Endothelial cell of umbilical vein (primary cell): Measurements from ENCODE around the gene PDCD1LG2. TPM values are rescaled to one million over a fixed set of nuclear protein-coding genes. Genes with fewer than 3 reads are reported as not detected.

Experiments used
- BruUV-seq: library from RNA; stranded (reverse); fragments of 400-500 nt; replicated peaks from 2 replicates; lab custom pipeline; 2021; lab: Mats Ljungman, UMichigan
- CTCF ChIA-PET: fragments of 300-600, 350-600 bp; sonication (Branson Sonifier 250); formaldehyde crosslinking; loops from one replicate; lab custom pipeline; 2021; ENCODE audit warnings: antibody characterized with exemption, inconsistent platforms; lab: Charles Lee
- POLR2A ChIA-PET: fragments of 300-600, 350-600 bp; sonication (Branson Sonifier 250); formaldehyde crosslinking; loops from one replicate; lab custom pipeline; 2021; ENCODE audit warnings: antibody characterized with exemption, inconsistent platforms; lab: Charles Lee
- DNase-seq: peaks from one replicate; pipeline ENCODE4 v3.0.0-alpha.2; 2011; ENCODE audit warnings: low read depth, low spot score
- FAIRE-seq: peaks from 2 replicates; lab custom pipeline; 2011; peaks lifted over from hg19 to GRCh38; lab: Jason Lieb, UNC
- H2AFZ ChIP-seq: 2 replicates; pipeline ENCODE4 v1.6.0; 2012; ENCODE audit warnings: low read depth, low read length, control low read depth, inconsistent platforms
- H3K27ac ChIP-seq: 2 replicates; pipeline ENCODE4 v1.5.1; 2011; ENCODE audit warnings: low read depth, mild to moderate bottlenecking, control low read depth, low read length, moderate library complexity; ENCODE audit not compliant: insufficient read depth
- H3K27me3 ChIP-seq, 2 experiments: 2 replicates each; pipeline versions ENCODE4 v1.6.0 to v1.6.1; 2011; ENCODE audit warnings: low read length in 2 of 2, mixed read lengths in 1 of 2; ENCODE audit not compliant: control insufficient read depth in 2 of 2, insufficient read depth in 2 of 2
- H3K36me3 ChIP-seq, 2 experiments: 2 replicates in 1 of 2; 3 replicates in 1 of 2; pipeline ENCODE4 v1.5.1; 2011; ENCODE audit warnings: low read length in 2 of 2, mild to moderate bottlenecking in 1 of 2, moderate library complexity in 1 of 2; ENCODE audit not compliant: control insufficient read depth in 2 of 2, insufficient read depth in 2 of 2; ENCODE audit errors: extremely low read depth in 1 of 2
- H3K4me1 ChIP-seq: 3 replicates; pipeline ENCODE4 v1.5.1; 2011; ENCODE audit warnings: mild to moderate bottlenecking, low read length; ENCODE audit not compliant: control insufficient read depth, insufficient read depth; ENCODE audit errors: extremely low read depth
- H3K4me2 ChIP-seq: 2 replicates; pipeline ENCODE4 v1.6.1; 2011; ENCODE audit warnings: low read length, control low read depth, mixed read lengths; ENCODE audit not compliant: insufficient read depth
- H3K4me3 ChIP-seq, 3 experiments: fragments of 200-600 bp in 1 of 3; sonication (generic), shearing (Covaris generic) in 1 of 3; replicated peaks in 1 of 3; 2 replicates each; pipeline ENCODE4 v1.5.1; 2011 to 2016; ENCODE audit warnings: control low read depth in 3 of 3, low read length in 3 of 3, mild to moderate bottlenecking in 2 of 3, inconsistent platforms in 1 of 3, low read depth in 1 of 3, moderate library complexity in 1 of 3; ENCODE audit not compliant: insufficient read depth in 1 of 3
- H3K79me2 ChIP-seq: 2 replicates; pipeline ENCODE4 v1.6.0; 2012; ENCODE audit warnings: low read length, inconsistent platforms; ENCODE audit not compliant: control insufficient read depth, insufficient read depth
- H3K9ac ChIP-seq: replicated peaks from 2 replicates; pipeline ENCODE3; 2011; ENCODE audit warnings: low read length, control low read depth; ENCODE audit not compliant: insufficient read depth; ENCODE audit errors: extremely low read depth
- H3K9me1 ChIP-seq: replicated peaks from 3 replicates; pipeline ENCODE4 v1.6.0; 2011; ENCODE audit warnings: mild to moderate bottlenecking, low read length; ENCODE audit not compliant: control insufficient read depth, insufficient read depth; ENCODE audit errors: extremely low read depth
- H3K9me3 ChIP-seq: replicated peaks from 2 replicates; pipeline ENCODE4 v1.5.1; 2012; ENCODE audit warnings: low read length, inconsistent platforms; ENCODE audit not compliant: control insufficient read depth, insufficient read depth
- H4K20me1 ChIP-seq: replicated peaks from 2 replicates; pipeline ENCODE3; 2011; ENCODE audit warnings: mild to moderate bottlenecking, low read length; ENCODE audit not compliant: control insufficient read depth, insufficient read depth; ENCODE audit errors: extremely low read depth
- CTCF ChIP-seq, 2 donors: IDR thresholded peaks; 1 replicate in 1 of 2; 2 replicates in 1 of 2; pipeline ENCODE4 v1.5.1; 2011; ENCODE audit warnings: low read length in 2 of 2, mild to moderate bottlenecking in 2 of 2, moderate library complexity in 2 of 2, control low read depth in 1 of 2, inconsistent platforms in 1 of 2, low read depth in 1 of 2; ENCODE audit not compliant: insufficient read depth in 1 of 2; ENCODE audit errors: extremely low read depth in 1 of 2
- EZH2 ChIP-seq: IDR thresholded peaks from 2 replicates; pipeline ENCODE4 v1.6.1; 2012; ENCODE audit warnings: borderline replicate concordance, low read depth, mild to moderate bottlenecking, moderate library complexity, low read length, inconsistent platforms; ENCODE audit not compliant: severe bottlenecking
- FOS ChIP-seq: IDR thresholded peaks from 2 replicates; pipeline ENCODE4 v1.6.1; 2011; ENCODE audit warnings: mild to moderate bottlenecking, low read length, moderate library complexity, borderline replicate concordance; ENCODE audit not compliant: insufficient read depth
- GATA2 ChIP-seq: IDR thresholded peaks from 2 replicates; pipeline ENCODE4 v1.7.0; 2011; ENCODE audit warnings: low read depth, mild to moderate bottlenecking, moderate library complexity, mixed read lengths, low read length; ENCODE audit not compliant: insufficient read length, insufficient read depth
- JUN ChIP-seq: IDR thresholded peaks from 2 replicates; pipeline ENCODE4 v1.6.1; 2011; ENCODE audit warnings: borderline replicate concordance, low read depth; ENCODE audit not compliant: insufficient read length, insufficient read depth
- MAX ChIP-seq: IDR thresholded peaks from 2 replicates; pipeline ENCODE4 v1.6.1; 2011; ENCODE audit not compliant: insufficient read depth, insufficient read length
- MYC ChIP-seq: IDR thresholded peaks from one replicate; pipeline ENCODE4 v1.6.1; 2011; ENCODE audit warnings: mild to moderate bottlenecking, low read depth, low read length
- POLR2A ChIP-seq: IDR thresholded peaks from 2 replicates; pipeline ENCODE4 v1.6.1; 2012; ENCODE audit warnings: low read depth, mild to moderate bottlenecking, control low read depth, low read length
- POLR2AphosphoS5 ChIP-seq: IDR thresholded peaks from 2 replicates; pipeline ENCODE4 v1.6.1; 2012; ENCODE audit warnings: low read depth, mild to moderate bottlenecking, control low read depth, low read length, moderate library complexity; ENCODE audit not compliant: insufficient read depth
- dilution Hi-C: fragments of 300-500 bp; cut with MboI; formaldehyde crosslinking; loops from one replicate; pipeline ENCODE4 v1.15.0; 2019; ENCODE audit warnings: low sequenced_read_pairs; ENCODE audit not compliant: extremely low pct_ligation_motif_present
- intact Hi-C: fragments of 100-400 bp; cut with micrococcal nuclease; formaldehyde crosslinking; loops from one replicate; pipeline ENCODE4 v1.10.0; 2022
- polyA plus RNA-seq, 4 experiments: library from polyadenylated mRNA; depleted of rRNA in 3 of 4; stranded (reverse) in 3 of 4; unstranded in 1 of 4; fragments of >200 nt; gene quantifications; 2 replicates each; pipeline versions ENCODE4 v1.2.1 to v1.2.3, GENCODE V29; 2011 to 2012; ENCODE audit warnings: missing spikeins in 1 of 4
- total RNA-seq: library from RNA; stranded (reverse); gene quantifications from 2 replicates; pipeline ENCODE4 v1.2.3, GENCODE V29; 2021

PDCD1LG2 gene
- total and polyA plus RNA-seq, 2 donors (not counting 3 experiments of a cell fraction or from before 2014, with no cell fraction given) = 7.9 to 9.5 TPM

- Histone ChIP-seq H4K20me1 (no peaks in the 10 kb centered on the region), H3K36me3 (no peaks in the 10 kb centered on the region), H3K4me1 (no peaks in the 10 kb centered on the region), H3K27ac (no peak overlapping the region), H3K27me3 (no peaks in the 10 kb centered on the region), H2AFZ (no peak overlapping the region), H3K9me1 (no peaks in the 10 kb centered on the region), H3K79me2 (no peaks in the 10 kb centered on the region), H3K4me3 (no peak overlapping the region), H3K9ac (no peak overlapping the region), H3K9me3 (no peaks in the 10 kb centered on the region), H3K4me2 (no peak overlapping the region)
- ChIA-PET CTCF (interaction anchor here (1.4 to 1.7 kb wide), 2 partner anchors 13 to 120 kb away, joined by 4 read pairs; partner anchors contain the start of gene CD274), POLR2A (no interaction called here)
- no peak for FAIRE-seq
- no peak for TF ChIP-seq MAX
- no peak for TF ChIP-seq MYC
- TF ChIP-seq CTCF (IDR thresholded peaks at IDR 0.05; ENCODE audit: extremely low read depth in 1 of 2, insufficient read depth in 1 of 2, low read depth in 1 of 2, low read length in 2 of 2) = no peak
- no peak for TF ChIP-seq JUN
- TF ChIP-seq POLR2A = no peak
- no peak for TF ChIP-seq FOS
- no peak for TF ChIP-seq EZH2
- TF ChIP-seq POLR2AphosphoS5 = no peak
- no peak for TF ChIP-seq GATA2
- DNase-seq = no peak
- dilution Hi-C loops (no loop called here), intact Hi-C loops (no loop called here)
- no TSS peak for BruUV-seq
These were observed 59.6 kb downstream of the PDCD1LG2 start for GRCh38 chr9:5569891-5570290.
